Activated T-helper 1 cell treated with anti-CD3 and anti-CD28 coated beads, Interleukin-2, amount 50 U/mL, for 16 hours (primary cell): ENCODE data around the gene SUSD4.

Experiments used
- DNase-seq, 2 donors: peaks; one replicate each; pipeline ENCODE4 v3.0.0-alpha.2; 2020; ENCODE audit warnings: low read depth in 1 of 2, low spot score in 1 of 2

Gene SUSD4

DNA sequence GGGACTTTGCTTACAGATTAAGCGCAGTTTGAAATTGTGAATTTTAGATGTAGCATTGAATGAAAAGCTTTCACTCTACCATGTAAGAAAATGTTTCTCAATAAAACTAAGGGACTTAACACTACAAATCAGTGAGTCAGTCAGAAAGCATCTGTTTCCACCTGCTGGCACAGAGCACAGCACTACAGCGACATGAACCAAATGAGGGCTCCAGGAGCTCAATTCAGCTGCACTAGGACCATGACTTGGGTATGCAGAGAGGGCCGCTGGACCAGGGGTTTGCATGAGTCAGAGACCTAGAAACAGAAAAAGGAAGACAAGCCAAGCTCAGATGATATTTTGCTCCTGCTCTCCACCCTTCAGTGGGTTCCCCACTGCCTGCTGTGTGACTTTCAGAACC, 5.2 kb downstream of the SUSD4 start:
- DNase-seq, result no peak

DNA sequence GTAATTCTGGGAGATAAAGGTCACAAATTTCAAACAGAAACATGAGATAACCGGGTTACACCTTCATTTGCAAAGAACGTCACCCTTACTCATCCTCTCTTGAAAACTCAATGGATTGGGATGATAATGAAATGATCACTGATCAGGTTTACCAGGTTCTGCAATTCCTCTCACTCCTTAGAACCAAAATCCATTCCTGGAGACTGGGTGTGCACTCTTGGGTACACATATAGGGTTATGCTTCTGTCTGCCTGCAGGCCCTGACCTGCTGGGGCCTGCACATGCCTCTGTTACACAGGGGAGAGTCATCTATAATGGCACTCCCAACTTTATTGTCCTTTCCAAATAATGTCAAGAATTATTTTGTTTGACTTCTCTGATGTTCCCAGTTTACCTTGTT, 8.3 kb downstream of the SUSD4 start:
- no peak for DNase-seq

GRCh38 chr1:223353939-223354338, 10.0 kb downstream of the SUSD4 start:
- no peak for DNase-seq

GRCh38 chr1:223352944-223353343, 11.0 kb downstream of the SUSD4 start:
- DNase-seq, result no peak

DNA sequence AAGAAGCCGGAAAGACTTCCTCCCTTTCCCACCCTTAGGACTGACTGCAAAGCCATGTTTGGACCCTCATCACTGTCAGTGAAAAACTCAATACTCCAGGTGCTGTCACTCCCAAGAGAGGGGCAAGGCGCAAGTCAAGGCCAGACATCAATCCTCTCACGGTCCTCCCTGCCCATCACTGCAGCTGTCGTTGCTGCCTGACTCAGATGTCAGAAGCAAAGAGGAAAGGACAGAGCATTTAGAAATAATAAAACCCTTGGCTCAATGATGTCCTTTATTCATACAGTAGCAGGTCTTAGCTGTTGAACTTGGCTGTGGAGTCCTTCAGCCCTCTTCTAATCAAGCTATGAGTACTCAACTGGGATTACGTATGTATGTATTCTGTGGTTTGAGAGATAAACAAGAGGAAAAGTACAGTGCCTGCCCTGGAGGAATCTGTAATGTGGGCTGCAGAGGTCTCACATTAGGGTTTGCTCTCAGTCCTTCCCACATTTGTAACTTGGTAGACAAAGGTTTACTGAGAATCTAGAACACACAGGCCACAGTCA, 13.5 kb downstream of the SUSD4 start:
- no peak for DNase-seq

GRCh38 chr1:223349241-223349640, 14.7 kb downstream of the SUSD4 start:
- no peak for DNase-seq

GRCh38 chr1:223348439-223348838, 15.5 kb downstream of the SUSD4 start:
- DNase-seq, result no peak

DNA sequence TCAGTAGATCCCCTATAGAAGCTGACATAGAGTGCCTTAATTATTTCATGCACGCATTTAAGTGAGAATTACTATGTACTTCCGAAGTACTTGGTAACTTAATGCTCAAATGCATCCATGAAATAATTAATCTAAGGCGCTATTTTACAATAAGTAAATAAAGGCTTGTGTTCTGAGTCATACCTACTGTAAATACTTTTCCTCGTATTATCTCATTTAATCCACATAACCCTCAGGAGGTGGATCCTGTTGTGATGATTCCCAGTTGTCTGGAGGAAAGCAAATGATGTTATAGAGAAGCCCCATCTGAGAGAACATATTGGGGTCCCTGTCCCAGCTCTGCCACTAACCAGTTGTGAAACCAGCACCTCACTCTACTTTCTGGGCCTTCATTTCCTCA, 16.4 kb downstream of the SUSD4 start:
- DNase-seq, result no peak

DNA sequence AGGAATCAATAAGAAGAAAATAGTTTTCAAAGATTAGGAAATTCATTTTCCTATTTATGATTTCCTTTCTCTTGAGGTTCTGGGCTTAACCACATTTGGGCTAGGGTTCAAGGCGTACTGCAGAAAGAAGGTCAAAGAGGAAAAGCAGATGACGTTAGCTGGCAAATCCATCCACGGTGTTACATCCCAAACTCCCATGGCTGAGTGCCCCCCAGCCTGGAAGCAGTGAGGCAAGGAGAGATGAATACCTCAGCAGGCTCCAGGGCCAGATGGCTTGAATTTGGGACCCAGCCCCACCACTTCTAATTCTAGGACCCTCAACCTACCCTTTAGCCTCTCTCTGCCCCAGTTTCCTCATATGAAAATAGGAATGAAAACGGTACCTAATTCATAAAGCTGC, 17.7 kb downstream of the SUSD4 start:
- DNase-seq, result no peak

DNA sequence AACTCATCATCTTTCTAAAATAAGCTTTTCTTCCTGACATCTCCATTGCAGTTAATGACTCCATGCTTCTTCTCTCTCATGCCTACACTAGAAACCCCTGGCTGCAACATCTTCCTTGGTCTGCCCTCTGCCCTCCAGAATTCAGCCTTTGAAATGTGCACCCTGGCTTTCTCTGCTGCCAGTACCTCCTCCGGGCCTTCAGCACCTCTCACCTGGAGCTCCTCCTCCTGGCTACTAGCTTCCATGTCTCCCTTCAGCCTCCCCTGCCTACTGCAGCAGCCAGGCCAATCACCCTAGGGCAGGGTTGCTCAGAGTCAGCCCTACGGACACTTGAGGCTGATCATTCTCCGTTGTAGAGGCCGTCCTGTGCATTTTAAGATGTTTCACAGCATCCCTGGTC, 18.3 kb downstream of the SUSD4 start:
- no peak for DNase-seq

DNA sequence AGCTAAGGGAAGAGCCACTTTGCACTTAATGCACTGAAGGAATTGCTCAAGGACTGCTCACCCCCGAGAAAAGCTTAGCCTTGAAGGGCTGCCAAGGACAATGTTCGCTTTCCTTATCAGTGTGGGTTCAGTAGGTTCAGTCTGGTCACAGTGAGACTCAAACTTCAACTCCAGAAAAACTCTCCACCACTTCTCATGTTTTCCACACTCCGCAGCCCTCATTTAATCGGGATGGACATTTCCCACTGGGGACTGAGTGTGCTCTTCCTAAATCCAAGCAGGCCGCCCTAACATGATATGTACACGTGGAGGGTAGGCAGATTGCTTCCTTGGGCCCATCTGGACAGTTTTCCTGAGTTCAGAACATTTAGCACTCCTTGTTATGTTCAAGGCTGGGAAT, 19.5 kb downstream of the SUSD4 start:
- no peak for DNase-seq

DNA sequence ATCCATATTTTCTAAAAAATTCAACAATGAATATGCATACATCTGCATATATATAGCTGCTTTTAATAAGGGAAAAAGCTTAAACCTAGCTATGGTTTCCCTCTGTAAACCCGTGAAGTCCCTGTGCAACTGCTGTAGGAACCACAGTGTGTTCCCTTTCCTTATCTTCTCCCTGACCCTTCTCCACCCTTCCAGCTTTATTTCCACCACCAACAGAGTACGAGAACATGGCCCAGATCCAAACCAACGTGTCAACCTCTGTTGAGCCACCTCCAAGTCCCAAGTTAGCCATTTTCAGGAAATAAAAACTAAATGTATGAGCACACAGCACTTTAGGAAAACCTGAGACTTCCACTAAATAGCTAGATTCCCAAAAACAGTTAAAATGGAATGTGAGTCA, 20.3 kb downstream of the SUSD4 start:
- no peak for DNase-seq

GRCh38 chr1:223341121-223341520, 22.9 kb downstream of the SUSD4 start:
- no peak for DNase-seq

GRCh38 chr1:223340637-223341036, 23.3 kb downstream of the SUSD4 start:
- DNase-seq, result no peak

DNA sequence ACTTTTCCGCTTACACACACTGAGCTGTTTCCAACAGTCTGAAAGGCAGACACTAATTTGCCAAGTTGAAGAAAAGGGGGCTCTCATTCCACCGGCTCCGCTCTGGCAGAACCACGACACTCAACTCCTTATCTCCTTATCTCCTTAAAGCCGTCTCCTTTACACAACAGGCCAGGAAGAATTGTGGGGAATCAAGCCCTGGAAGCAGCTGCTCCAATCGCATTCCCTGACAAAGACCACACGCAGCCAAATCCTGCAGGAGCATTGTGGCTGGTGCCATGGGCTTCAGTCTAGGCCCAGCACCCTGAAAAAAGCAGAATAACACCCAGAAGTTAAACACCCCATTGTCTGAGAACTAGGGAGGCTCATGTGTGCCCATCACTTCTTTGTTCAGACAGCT, 24.1 kb downstream of the SUSD4 start:
- DNase-seq, result no peak

DNA sequence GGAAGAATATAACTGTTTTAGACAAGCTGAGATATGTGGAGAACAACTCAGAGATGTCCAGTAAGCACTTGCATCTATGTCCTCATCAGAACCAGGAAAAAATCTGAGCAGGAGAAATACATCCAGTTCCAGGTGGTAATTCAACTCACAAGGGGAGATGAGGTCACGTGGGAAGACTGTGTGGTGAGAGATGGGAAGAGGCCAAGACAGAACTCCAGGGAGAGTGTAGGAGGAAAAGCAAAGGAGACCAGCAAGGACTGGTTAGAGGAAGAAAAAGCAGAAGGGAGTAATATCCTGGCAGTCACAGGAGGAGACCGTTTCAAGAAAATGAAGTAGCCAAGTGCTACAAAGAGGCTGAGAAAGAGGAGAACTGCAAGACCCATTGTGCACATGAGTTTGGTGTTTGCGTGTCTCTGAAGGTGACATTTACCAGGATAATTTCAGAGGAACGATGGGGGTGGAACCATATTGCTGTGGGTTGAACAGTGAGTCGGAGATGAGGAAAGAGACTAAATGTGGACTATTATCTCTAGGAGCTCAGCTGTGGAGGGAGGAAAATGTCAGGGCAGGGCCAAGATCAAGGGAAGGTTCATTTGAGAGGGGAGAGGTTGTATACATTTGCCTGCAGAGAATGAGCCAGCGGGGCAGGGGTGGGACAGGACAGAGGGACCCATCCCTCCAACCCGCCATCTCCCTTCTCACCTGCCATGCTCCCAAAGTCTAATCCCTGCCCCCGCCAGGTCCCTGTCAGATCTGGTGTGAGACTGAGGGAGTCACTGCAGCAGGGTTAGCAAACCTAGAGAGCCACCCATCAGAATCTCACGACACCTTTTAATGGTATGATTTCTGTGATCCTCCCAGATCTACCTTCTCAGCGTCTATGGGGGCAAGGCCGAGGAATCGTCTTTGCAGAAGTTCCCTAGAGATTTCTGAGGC, 24.9 kb downstream of the SUSD4 start:
- no peak for DNase-seq

- DNase-seq, result no peak
Observed at GRCh38 chr1:223337174-223337869, 26.7 kb downstream of the SUSD4 start.

GRCh38 chr1:223334156-223334555, 29.8 kb downstream of the SUSD4 start:
- DNase-seq, result no peak

DNA sequence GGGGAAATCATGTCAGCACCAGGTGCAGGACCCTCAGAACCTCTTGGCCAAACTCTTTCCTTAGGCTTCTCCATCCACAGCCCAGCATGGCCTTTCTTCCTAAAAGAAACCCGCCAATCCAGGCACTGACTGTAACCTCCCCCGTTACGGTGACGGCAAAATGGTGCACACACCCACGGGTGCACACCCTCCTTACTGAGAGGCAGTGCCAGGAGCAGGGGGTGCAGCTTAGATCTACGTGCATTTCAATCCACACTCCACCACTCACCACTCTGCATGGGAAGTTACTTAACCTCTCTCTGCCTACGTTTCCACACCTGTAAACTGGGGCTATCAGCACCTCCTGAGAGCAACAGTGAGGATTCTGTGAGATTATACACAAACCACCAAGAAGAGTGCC, 31.0 kb downstream of the SUSD4 start:
- no peak for DNase-seq

- no peak for DNase-seq
Observed at GRCh38 chr1:223331929-223332328, 32.0 kb downstream of the SUSD4 start.

- DNase-seq, result no peak
Observed at GRCh38 chr1:223331301-223331700, 32.7 kb downstream of the SUSD4 start.

- no peak for DNase-seq
Observed at GRCh38 chr1:223330466-223330865, 33.5 kb downstream of the SUSD4 start.
